Stimulated activated CD8-positive, alpha-beta memory T cell treated with anti-CD3 and anti-CD28 coated beads, Interleukin-4, amount 100 ng/mL, for 1 hour (primary cell): Measurements from ENCODE around the gene MAP4K3.
"Not testable (repeated sequence)": the region's sequence is repeated elsewhere in the genome, so short reads cannot be mapped to it uniquely, and the experiment has no call there.

Experiments
- DNase-seq, 2 donors: peaks; one replicate each; pipeline ENCODE4 v3.0.0-alpha.2; 2020; ENCODE audit warnings: low read depth in 2 of 2, low spot score in 1 of 2

MAP4K3 gene

GRCh38 chr2:39375917-39376316 lies 61.2 kb downstream of the MAP4K3 start:
- no peak for DNase-seq

GRCh38 chr2:39373181-39373802 lies 63.8 kb downstream of the MAP4K3 start:
- no peak for DNase-seq

GRCh38 chr2:39370101-39370500 lies 67.0 kb downstream of the MAP4K3 start:
- no peak for DNase-seq

- DNase-seq: no peak
Measured at GRCh38 chr2:39368846-39369245, 68.2 kb downstream of the MAP4K3 start.

- DNase-seq: no peak
Measured at GRCh38 chr2:39368376-39368775, 68.7 kb downstream of the MAP4K3 start.

- no peak for DNase-seq
Measured at GRCh38 chr2:39362595-39362994, 74.5 kb downstream of the MAP4K3 start.

GRCh38 chr2:39361511-39361910 lies 75.6 kb downstream of the MAP4K3 start:
- no peak for DNase-seq

GRCh38 chr2:39360342-39360741 lies 76.7 kb downstream of the MAP4K3 start:
- not testable (repeated sequence) for DNase-seq

- no peak for DNase-seq
Measured at GRCh38 chr2:39359453-39360038, 77.5 kb downstream of the MAP4K3 start.

- no peak for DNase-seq
Measured at GRCh38 chr2:39356922-39357639, 80.0 kb downstream of the MAP4K3 start.

- no peak for DNase-seq
Measured at GRCh38 chr2:39350658-39351057, 86.4 kb downstream of the MAP4K3 start.

- DNase-seq: no peak
Measured at GRCh38 chr2:39338502-39338901, 98.6 kb downstream of the MAP4K3 start.

GRCh38 chr2:39335930-39336329 lies 101.2 kb downstream of the MAP4K3 start:
- DNase-seq: no peak

GRCh38 chr2:39334978-39335377 lies 102.1 kb downstream of the MAP4K3 start:
- no peak for DNase-seq

- DNase-seq: no peak
Measured at GRCh38 chr2:39334529-39334928, 102.6 kb downstream of the MAP4K3 start.

GRCh38 chr2:39326644-39327043 lies 110.4 kb downstream of the MAP4K3 start:
- no peak for DNase-seq

- no peak for DNase-seq
Measured at GRCh38 chr2:39325966-39326365, 111.1 kb downstream of the MAP4K3 start.

- not testable (repeated sequence) for DNase-seq
Measured at GRCh38 chr2:39321056-39322035, 115.7 kb downstream of the MAP4K3 start.

GRCh38 chr2:39320162-39320561 lies 116.9 kb downstream of the MAP4K3 start:
- no peak for DNase-seq

- DNase-seq: no peak
Measured at GRCh38 chr2:39313575-39313974, 123.5 kb downstream of the MAP4K3 start.

GRCh38 chr2:39311469-39311868 lies 125.6 kb downstream of the MAP4K3 start:
- no peak for DNase-seq
